HFF-Myc (cell line): Measurements from ENCODE around the gene LRRFIP2.

ENCODE experiments used
- DNase-seq: peaks from one replicate; pipeline ENCODE4 v3.0.0-alpha.2; 2011; ENCODE audit warnings: low read depth; ENCODE audit errors: extremely low read depth
- H3K4me3 ChIP-seq: replicated peaks from 2 replicates; pipeline ENCODE4 v1.5.1; 2011; ENCODE audit warnings: low read depth, mild to moderate bottlenecking, control low read depth, low read length
- TF ChIP-seq, protein P1 (sequence below): IDR thresholded peaks from 2 replicates; pipeline ENCODE4 v1.5.1; 2012; ENCODE audit warnings: mild to moderate bottlenecking, low read depth, low read length, control low read depth; ENCODE audit errors: missing control alignments

The LRRFIP2 gene

DNA sequence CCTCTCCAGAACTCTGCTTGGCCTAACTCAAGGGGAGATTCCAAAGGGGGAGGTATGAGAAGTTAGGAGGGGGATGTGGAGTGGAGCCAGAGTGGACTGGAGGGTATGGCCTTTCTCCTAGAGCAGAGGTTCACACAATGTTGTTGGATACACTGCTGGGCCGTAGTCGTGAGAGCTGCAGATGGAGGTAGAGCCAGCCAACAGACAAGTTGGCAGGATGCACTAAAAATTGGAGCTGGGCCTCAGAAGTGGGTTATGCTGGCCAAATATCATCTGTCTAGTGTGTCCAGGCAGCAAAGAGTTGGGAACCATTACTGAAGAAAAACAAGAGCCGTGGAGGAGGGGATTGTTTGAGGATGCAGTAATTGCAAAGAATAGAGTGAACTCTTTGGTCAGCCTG lies 27.7 kb upstream of the LRRFIP2 start:
- no peak for DNase-seq
- H3K4me3 ChIP-seq: no peak overlapping the region
- TF ChIP-seq, protein P1, sequence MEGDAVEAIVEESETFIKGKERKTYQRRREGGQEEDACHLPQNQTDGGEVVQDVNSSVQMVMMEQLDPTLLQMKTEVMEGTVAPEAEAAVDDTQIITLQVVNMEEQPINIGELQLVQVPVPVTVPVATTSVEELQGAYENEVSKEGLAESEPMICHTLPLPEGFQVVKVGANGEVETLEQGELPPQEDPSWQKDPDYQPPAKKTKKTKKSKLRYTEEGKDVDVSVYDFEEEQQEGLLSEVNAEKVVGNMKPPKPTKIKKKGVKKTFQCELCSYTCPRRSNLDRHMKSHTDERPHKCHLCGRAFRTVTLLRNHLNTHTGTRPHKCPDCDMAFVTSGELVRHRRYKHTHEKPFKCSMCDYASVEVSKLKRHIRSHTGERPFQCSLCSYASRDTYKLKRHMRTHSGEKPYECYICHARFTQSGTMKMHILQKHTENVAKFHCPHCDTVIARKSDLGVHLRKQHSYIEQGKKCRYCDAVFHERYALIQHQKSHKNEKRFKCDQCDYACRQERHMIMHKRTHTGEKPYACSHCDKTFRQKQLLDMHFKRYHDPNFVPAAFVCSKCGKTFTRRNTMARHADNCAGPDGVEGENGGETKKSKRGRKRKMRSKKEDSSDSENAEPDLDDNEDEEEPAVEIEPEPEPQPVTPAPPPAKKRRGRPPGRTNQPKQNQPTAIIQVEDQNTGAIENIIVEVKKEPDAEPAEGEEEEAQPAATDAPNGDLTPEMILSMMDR: no peak

DNA sequence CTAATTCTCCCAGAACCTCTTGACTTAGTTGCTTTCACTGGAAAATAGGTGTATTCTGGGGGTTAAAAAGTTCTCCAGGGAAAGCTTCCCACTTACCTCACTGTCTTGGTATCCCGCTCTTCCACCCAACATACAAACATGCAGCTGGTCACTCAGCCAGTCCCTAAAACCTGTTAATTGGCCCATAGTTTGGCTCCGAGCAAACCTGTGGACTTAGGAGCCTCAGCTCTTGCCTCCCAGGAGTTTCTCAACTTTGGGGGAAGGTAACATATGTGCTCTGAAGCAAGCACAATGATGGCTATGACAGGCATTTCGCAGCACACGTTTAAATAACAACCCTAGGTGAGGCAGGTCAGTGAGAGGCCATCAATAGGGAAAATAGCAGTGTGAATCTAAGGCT lies 25.8 kb upstream of the LRRFIP2 start:
- TF ChIP-seq, protein P1: no peak
- H3K4me3 ChIP-seq: no peak overlapping the region
- no peak for DNase-seq

DNA sequence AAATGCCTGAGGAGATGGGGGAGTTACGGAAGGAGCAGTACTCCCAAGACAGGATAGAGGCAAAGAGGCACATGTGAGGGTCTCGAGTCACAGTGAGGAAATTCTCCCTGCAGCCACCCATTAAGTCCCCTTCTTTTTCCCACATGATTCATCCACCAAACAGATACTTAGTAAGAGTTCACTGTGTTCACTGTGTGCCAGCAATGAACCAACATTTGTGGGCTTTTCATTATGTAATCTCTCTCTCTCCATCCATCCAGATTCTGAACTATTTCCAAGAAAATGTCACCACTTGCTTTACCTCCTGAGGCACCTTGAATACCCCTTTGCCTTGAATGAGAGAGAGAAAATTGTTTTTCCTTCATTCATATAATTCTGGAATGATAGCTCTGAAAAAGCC lies 24.6 kb upstream of the LRRFIP2 start:
- no peak overlapping the region for H3K4me3 ChIP-seq
- DNase-seq: no peak
- TF ChIP-seq, protein P1: no peak

DNA sequence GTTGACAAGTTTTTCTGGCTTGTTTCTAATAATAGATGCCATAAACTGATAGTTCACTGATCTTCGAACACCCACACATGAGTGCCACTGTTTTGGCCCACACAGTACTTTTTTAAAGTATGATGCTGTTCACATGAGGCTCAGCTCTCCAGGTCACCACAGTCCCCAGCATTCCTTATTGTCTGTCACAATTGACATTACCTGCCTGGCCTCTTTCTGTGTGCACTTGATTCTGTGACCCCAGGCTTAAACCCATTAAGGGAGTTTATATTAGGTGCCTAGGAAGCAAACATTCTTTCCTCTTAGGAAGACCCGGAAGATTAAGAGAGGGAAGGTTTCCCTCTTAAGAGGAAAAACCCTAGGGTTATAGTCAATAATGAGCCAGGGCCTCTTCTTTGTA lies 24.2 kb upstream of the LRRFIP2 start:
- DNase-seq: no peak
- H3K4me3 ChIP-seq: no peak overlapping the region
- TF ChIP-seq, protein P1: no peak

DNA sequence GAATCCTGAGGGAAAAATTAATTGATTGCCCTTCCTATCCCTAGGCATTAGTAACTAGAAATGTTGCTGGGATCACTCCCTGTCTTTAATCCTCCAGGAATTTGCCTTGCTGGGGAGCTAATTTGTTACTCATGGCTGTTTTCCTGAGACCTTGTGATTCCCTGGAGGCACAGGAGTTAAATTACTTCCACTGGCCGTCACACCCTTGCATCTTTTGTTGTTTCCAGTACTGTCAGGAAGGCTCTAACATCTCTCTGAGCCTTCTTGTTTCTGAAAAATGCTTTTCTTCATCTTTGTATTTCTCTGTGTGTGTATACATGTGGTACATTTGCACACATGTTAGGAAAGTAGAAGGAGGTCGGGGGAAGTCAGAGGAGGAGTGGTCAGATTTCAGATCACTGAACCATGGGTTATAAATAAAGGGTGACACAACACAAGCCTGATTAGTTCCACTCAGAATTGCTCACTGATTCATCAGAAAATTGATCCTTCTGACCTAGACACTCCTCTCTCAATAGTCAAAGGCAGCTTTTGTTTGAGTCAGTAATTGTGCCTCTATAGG lies 23.5 kb upstream of the LRRFIP2 start:
- TF ChIP-seq, protein P1: no peak
- DNase-seq: no peak
- no peak overlapping the region for H3K4me3 ChIP-seq

DNA sequence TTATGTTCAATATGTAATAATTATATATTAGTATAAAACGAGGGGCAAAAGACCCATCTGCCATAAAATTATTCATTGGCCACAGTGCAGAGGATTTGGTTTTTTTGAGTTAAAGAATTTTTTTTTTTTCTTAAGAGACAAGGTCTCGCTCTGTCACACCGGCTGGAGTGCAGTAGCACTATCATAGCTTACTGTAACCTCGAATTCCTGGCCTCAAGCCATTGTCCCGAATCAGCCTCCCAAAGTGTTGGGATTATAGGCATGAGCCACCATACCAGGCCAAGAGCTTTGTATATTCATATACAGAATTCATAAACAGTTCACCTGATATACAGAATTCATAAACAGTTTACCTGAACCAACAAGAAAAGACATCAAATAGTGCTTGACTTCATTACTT lies 20.2 kb upstream of the LRRFIP2 start:
- no peak for DNase-seq
- H3K4me3 ChIP-seq: no peak overlapping the region
- TF ChIP-seq, protein P1: no peak

DNA sequence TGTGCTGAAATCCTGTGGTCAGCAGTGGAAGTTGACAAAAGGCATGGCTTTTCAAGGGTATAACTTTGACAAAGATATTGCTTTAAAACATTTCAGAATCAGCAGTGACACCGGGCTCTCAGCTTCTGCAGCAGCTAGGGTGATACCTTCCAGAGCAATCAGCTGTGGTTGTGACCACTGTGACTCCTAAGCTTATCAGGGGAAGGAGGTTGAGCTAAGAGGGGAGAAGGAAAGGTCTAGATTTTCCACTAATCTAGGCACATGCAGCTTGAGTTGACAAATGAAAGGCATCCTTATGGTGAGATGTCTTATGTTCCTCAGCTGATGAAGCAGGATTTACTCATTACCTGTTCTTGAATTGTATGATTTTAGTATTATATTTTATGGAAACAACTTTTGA lies 16.3 kb upstream of the LRRFIP2 start:
- TF ChIP-seq, protein P1: no peak
- no peak for DNase-seq
- no peak overlapping the region for H3K4me3 ChIP-seq
